Suppressor macrophage treated with lipopolysaccharide for 1 hour (primary cell): Measurements from ENCODE around the gene KRTAP4-8.
"Not testable (repeated sequence)": the region's sequence is repeated elsewhere in the genome, so short reads cannot be mapped to it uniquely, and the experiment has no call there.

Source experiments
- DNase-seq, 3 donors: peaks; one replicate each; pipeline ENCODE4 v3.0.0-alpha.2; 2020 to 2022

Gene KRTAP4-8

DNA sequence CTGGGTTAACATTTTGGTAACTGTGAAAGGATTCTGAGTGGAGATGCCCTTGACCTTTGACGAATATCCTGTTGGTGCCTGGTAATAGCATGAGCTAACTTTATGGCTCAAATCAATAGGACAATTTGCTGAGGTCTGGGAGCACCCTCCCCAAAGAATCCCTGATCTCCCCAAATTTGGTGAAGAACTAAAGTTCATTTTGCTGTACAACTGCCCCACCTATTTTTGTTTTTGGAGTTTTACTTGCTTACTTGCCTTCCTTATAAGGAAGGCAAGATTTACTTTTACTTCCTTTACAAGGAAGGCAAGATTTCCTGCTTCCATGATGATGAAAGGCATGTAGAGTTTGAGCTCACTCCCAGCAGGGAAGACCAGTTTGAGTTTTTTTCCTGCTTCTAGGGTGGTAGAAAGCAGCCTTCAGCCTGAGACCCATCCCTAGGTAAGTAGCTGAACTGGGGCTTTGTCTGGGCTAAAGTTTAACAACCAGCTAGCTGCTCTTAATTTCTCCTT, 10.1 kb upstream of the KRTAP4-8 start:
- DNase-seq: peak in 1 of 3 donors; percentile 26

DNA sequence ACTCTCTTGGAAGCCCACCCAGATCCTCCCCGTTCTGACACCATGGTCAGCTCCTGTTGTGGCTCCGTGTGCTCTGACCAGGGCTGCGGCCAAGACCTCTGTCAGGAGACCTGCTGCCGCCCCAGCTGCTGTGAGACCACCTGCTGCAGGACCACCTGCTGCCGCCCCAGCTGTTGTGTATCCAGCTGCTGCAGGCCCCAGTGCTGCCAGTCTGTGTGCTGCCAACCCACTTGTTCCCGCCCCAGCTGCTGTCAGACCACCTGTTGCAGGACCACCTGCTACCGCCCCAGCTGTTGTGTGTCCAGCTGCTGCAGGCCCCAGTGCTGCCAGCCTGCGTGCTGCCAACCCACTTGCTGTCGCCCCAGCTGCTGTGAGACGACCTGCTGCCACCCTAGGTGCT, 7.4 kb upstream of the KRTAP4-8 start, which contains the start of gene KRTAP4-9:
KRTAP4-9 (plus strand) TSS at position 43 of the 400 bp plus-strand sequence; CDS start at position 43, 0 bp downstream.
- DNase-seq: not testable (repeated sequence)

DNA sequence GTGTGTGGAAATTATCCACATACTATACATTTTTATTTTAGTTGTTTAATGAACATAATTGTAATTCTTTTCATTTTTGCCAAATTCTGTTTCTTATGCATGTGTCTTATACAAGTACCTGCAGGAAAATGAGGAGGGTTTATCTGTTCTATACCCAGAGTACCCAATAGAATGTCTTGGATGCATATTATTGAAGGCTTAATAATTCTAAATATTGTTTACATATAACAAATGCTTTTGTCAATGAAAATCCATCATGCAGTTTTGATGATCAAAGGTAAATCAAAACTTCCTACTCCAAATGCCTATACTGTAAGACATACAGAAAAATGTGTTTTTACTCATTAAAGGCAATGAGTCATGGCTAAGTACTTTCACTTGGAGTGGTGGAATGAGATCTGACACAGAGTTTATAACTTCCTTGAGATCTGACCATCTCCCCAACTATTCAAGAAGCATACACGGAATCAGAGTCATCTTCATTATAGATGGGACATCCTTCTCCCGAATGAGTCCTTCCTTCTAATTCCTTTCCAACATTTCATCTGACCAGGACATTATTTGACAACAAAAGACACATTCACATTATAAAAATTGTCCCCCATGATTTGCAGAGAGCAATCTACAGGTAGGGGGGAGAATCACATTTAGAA, 6.6 kb upstream of the KRTAP4-8 start:
- DNase-seq: not testable (repeated sequence)

DNA sequence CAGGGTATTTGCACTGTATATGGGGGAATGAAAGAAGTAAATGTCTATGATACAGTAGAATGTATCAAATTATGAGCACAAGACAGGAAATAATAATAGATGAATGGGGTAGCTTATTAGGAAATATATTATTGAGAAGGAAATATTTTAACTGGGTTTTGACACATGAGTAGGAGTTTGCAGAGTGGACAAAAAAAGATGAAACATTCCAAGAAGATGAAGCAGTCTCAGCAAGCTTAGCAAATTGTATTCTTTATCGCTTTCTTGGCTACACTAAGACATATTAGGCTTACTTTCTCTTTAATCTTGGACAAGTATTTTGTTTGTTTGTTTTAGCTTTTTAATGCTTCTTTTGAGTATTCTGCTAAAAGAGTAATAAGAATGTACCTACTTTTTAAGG, 6.0 kb upstream of the KRTAP4-8 start:
- no peak for DNase-seq

DNA sequence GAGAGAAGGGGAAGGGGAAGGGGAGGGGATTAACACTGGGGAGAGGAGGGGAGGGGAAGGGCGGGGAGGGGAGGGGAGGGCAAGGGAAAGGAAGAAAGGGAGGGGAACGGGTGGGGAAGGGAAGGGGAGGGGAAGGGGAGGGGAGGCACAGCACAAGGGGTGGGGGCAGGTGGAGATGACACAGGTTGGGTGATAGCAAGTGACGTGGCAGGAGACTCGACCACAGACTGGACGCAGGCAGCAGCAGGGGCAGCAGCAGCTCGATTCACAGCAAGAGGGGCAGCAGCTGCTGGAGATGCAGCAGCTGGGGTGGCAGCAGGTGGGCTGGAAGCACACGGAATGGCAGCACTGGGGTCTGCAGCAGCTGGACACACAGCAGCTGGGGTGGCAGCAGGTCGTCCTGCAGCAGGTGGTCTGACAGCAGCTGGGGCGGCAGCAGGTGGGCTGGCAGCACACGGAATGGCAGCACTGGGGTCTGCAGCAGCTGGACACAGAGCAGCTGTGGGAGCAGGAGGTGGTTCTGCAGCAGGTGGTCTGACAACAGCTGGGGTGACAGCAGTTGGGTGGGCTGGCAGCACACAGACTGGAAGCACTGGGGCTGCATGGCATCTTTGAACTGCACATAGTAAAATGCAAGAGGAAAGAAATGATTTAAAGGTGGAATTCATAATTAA, 3.8 kb upstream of the KRTAP4-8 start, which contains the start of gene KRTAP4-16:
KRTAP4-16 (minus strand) TSS at position 624 of the 674 bp plus-strand sequence; CDS start at position 624, 0 bp downstream.
- no peak for DNase-seq

DNA sequence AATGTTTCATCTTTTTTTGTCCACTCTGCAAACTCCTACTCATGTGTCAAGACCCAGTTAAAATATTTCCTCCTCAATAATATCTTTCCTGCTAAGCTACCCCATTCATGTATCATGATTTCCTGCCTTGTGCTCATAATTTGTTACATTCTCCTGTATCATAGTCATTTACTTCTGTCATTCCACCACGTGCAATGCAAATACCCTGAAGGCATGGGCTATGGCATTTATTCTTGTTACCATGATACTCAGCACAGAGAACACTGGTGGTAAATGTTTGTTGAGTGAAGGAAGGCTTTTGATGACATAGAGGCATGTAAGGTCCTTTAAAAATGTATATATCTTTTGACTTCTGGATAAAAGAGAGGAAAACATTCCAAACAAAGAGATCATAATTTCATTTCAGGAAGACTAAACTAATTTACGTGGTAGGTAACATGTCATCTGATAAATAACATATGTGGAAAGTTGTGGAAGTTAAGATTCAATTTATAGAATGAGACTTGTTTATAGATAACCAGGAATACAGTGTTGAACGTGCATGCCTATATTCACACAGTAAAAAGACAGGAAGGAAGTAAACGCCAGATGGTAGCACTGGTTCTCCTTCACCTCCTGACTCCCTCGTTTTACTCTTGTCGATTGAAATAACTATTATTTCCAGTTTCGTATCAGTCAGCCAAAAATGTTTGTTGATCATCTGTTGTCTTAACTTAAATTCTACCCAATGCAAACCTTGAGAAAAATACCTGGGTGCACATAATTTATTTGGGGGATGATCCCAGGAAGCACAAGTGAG, 1.9 kb upstream of the KRTAP4-8 start:
- not testable (repeated sequence) for DNase-seq

DNA sequence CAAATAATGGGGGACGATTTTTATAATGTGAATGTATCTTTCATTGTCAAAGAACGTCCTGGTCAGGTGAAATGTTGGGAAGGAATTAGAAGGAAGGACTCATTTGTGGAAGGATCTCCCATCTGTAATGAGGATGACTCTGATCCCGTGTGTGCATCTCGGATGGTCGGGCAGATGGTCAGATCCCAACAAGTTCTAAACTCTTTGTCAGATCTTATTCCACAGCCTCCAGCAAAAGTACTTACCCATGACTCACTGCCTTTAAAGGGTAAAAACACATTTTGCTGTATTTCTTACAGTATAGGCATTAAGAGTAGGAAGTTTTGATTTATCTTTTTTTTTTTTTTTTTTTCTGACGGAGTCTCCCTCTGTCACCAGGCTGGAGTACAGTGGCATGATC, 539 bp upstream of the KRTAP4-8 start:
- no peak for DNase-seq

DNA sequence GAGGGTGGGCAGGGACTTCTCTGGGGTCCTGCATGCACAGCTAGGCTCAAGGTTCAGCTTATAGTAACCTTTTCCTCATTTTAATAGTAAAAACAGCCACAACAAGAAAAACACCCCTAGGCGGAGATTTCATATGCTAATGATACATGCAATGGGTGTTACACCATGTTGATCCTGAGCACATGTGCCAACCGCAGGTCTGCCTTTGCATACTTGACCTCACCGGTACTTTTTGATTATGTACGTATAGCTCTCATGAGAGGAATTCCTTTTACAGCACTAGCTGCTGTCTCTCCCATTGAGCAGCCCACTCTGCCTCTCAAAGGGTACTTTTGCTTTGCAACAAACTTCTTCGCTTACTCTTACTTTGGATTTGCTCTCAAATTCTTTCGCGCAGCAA, 1.9 kb downstream of the KRTAP4-8 start:
- no peak for DNase-seq

DNA sequence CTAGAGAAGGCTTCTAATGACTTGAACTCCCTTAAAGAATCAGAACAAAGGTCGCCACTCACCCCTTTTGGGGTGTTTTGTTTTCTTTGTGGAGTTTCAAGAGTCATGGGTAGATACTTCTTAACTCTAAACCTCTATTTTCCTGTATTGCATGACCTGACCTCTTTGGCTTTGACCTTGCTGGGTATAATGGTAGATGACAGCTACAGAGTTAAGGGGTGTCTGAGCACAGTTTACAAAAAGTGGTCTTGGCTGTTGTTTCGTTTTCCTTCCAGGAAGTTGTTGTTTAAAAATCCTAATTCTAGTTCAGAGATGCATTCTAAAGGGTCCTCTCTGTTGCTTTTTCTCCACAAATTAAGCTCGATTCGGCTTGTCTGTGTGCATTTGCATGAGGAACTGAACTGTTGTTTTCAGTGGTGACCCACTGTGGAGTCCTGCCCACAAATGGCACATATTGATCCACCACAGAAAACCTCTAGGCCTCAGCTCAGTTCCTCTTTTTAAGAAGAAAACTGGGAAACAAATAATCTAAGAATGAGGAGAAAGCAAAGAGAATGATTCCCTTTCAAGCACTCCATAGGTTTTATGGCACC, 9.1 kb downstream of the KRTAP4-8 start:
- DNase-seq: not testable (repeated sequence)

DNA sequence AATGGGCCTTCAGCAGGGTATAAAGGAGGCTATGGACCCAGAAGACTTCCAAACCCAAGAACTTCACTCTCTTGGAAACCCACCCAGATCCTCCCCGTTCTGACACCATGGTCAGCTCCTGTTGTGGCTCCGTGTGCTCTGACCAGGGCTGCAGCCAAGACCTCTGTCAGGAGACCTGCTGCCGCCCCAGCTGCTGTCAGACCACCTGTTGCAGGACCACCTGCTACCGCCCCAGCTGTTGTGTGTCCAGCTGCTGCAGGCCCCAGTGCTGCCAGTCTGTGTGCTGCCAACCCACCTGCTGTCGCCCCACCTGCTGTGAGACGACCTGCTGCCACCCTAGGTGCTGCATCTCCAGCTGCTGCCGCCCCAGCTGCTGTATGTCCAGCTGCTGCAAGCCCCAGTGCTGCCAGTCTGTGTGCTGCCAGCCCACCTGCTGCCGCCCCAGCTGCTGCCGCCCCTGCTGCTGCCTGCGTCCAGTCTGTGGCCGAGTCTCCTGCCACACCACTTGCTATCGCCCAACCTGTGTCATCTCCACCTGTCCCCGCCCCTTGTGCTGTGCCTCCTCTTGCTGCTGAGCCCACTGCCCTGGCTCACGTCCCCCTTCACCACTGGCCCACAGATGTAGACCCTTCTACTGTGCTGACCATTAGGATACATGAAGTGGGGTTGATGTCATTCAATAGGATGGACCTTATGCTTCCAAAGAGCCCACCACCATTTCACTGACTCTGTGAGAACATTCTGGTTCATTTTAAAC, 13.7 kb downstream of the KRTAP4-8 start, which contains the start of gene KRTAP4-7:
KRTAP4-7 (plus strand) TSS at position 51 of the 757 bp plus-strand sequence; CDS start at position 108, 57 bp downstream.
- not testable (repeated sequence) for DNase-seq

DNA sequence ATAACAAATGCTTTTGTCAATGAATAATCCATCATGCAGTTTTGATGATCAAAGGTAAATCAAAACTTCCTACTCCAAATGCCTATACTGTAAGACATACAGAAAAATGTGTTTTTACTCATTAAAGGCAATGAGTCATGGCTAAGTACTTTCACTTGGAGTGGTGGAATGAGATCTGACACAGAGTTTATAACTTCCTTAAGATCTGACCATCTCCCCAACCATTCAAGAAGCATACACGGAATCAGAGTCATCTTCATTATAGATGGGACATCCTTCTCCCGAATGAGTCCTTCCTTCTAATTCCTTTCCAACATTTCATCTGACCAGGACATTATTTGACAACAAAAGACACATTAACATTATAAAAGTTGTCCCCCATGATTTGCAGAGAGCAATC, 14.5 kb downstream of the KRTAP4-8 start:
- not testable (repeated sequence) for DNase-seq

DNA sequence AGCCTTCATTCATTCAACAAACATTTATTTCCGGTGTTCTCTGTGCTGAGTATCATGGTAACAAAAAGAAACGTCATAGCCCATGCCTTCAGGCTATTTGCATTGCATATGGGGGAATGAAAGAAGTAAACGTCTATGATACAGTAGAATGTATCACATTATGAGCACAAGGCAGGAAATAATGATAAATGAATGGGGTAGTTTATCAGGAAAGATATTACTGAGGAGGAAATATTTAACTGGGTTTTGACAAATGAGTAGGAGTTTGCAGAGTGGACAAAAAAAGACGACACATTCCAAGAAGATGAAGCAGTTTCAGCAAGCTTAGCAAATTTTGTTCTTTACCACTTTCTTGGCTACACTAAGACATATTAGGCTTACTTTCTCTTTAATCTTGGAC, 15.3 kb downstream of the KRTAP4-8 start:
- no peak for DNase-seq

DNA sequence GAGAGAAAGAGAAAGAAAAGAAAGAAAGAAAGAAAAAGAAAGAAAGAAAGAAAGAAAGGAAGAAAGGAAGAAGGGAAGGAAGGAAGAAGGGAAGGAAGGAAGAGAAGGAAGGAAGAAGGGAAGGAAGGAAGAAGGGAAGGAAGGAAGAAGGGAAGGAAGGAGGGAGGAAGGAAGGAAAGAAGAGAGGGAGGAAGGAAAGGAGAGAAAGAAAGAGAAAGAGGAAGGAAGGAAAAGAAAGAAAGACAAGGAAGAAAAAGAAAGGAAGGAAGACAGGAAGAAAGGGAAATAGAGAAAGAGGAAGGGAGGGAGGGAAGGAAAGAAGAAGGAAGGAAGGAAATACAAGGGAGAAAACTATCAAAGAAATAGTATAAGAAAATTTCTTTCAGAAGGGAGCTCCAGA, 21.2 kb downstream of the KRTAP4-8 start:
- no peak for DNase-seq

DNA sequence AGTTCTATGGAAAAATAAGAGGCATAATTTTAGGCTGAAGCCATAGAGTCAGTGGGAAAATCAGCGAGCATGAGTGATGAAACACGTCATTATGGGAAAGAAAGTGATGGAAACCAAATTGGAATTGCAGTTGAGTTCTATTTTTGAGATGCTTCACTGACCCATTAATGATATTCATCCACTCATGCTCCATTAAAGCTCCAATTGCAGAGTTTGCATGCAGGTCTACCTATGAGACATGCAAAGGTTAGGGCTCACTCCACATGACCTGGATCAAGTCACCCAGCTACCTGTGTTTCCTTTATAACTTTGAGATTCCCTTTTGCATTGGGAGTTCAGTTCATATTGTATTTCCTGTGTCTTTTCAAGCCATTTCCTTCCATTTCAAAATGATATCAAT, 24.3 kb downstream of the KRTAP4-8 start:
- no peak for DNase-seq

DNA sequence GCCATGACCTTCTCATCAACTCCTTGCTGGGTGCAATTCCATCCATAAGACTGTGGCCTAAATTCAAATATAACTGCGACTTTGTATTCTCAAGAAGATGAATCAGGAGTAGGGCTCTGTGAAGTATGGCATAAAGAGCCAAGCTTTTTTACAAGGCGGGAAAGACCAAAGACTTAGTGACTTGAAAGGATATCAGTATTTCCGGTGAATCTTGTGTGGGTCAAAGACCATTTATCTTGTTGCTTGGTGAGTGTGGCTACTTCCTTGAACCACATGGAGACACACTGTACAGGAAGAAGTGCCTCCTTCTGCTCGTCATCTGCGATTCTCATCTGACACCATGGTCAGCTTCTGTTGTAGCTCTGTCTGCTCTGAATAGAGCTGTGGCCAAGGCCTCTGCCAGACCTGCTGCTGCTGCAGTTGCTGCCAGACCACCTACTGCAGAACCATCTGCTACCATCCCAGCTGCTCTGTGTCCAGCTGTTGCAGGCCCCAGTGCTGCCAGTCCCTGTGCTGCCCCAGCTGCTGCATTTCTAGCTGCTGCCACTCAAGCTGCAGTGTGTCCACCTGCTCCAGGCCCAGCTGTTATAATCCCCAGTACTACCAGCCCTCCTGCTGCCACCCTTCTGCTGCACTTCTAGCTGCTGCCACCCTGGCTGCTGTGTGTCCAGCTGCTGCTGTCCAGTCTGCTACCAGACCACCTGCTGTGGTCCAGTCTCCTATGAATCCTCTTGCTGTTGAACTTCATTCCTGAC, 26.2 kb downstream of the KRTAP4-8 start:
- no peak for DNase-seq

DNA sequence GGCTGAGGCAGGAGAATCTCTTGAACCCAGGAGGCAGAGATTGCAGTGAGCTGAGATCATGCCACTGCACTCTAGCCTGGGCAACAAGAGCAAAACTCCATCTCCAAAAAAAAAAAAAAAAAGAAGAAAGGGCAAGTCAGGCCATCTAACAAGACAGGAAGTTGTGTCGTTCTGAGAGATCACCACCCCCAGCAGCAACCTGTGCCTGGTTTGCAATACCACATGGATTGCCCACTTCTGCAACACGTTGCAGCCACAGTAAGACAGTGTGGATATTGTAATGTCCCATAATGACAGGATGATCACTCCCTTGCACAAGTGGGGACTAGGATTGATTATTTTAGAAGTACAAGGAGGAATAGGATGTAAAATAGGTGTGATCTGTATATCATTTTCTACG, 28.9 kb downstream of the KRTAP4-8 start:
- DNase-seq: no peak

DNA sequence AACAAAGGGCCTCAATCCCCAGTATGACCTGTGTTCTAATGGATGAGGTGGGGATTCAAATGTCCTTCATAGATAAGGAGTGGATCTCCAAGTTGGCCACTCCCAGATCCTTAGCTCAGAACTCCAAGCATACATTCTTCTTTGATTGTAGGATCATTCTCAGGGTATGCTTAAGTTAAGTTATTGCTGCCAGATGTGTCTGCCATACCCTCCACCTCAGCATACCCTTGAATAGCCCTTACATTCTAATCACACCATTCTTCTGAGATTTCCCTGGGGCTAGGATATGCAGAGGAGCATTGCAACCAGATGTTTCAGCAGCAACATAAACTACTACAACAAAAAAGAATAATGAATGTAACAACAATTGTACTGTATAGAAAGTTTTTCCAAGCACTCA, 30.7 kb downstream of the KRTAP4-8 start:
- no peak for DNase-seq

DNA sequence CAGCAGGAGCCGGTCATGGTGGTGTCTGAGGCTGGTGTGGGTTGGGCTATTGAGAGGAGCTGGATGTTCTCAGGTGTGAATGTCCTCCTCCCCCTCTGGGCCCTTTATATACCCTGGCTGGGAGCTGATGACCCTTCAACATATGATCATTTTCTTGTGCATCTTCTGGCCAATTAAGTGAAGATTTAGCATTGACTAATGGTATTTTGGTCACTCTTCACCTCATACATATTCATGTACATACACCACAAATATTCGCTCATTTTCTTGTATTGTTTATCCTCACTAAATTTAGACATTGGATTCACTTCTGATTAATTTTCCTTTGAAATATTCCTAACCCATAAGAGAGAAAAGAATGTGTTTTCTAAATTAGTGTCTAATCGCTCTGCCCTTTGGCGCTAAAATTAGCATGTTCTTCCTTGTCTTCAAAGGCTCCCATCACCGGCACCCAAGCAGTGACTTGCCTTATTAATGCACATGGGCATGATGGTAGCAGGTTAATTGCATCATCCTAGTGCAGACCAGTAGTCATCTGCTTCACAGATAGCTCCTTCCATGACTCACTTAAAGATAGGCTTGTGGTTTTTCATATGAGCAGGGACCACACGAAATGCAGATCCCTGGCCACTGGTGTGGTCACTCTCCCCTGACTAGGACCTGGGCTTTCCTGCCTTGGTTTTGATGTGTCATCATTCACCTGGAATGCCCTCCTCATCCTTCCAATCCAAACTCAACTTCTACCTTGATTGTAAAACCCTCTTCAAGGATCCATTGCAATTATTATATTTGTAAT, 31.9 kb downstream of the KRTAP4-8 start, which contains the start of gene KRTAP2-4:
KRTAP2-4 (minus strand) TSS at position 51 of the 796 bp plus-strand sequence; CDS start at position 17, 34 bp downstream.
- DNase-seq: peak; percentile 20 to 28 (median 21)

DNA sequence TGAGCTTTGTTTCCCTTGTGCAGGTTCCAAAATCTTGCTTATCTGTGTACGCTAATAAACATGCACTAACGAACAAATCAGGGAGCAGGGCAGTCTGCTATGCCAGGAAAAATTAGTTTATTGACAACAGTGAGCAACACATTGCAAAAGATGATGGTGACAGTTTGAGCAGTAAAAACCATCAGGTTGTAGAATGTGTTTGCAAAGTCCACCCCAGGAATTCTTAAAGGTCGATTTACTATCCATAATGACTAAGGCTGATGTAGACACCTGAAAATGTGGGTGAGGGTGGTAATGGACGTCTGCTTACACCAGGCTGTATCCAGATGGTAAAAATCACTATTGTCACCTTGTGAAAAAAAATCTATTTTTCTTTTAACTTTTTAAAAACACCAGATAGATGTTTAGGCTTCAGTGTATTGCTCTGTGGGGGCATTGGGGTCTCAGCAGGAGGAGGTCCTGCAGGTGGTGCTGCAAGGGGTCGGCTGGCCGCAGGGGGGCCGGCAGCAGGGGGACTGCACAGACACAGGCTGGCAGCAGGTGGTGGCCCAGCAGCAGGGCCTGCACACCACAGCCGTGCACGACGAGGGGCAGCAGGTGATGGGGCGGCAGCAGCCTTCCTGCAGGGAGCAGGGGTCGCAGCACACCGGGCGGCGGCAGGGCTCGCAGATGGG, 32.8 kb downstream of the KRTAP4-8 start:
- not testable (repeated sequence) for DNase-seq

DNA sequence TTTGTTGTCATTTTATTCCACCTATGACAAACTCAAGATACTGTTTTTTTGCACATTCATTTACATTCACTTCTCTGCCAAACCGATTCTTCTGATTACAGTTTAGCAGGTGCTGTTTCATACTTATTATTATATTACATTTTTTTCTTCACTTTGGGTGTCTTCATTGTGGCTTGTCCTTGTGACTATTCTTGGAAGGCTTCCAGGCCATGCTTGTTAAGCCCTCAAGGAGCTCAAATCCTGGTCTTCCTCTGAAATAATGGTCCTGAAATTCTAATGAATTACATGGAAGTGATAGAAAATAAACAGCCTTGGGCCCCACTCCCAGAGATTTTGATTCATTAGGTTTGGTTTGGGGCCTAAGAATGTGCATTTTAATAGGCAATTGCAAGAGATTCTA, 33.6 kb downstream of the KRTAP4-8 start:
- DNase-seq: no peak
